ENCODE results near the gene ITIH2. TPM values are rescaled to one million over a fixed set of nuclear protein-coding genes. Genes with fewer than 3 reads are reported as not detected.
A peak's percentile ranks its signal among the peaks of the same experiment; 100 is the strongest.
"Not testable (repeated sequence)": the region's sequence is repeated elsewhere in the genome, so short reads cannot be mapped to it uniquely, and the experiment has no call there.

ITIH2 gene
- total RNA-seq, 2 experiments from 2014 or later: not detected

DNA sequence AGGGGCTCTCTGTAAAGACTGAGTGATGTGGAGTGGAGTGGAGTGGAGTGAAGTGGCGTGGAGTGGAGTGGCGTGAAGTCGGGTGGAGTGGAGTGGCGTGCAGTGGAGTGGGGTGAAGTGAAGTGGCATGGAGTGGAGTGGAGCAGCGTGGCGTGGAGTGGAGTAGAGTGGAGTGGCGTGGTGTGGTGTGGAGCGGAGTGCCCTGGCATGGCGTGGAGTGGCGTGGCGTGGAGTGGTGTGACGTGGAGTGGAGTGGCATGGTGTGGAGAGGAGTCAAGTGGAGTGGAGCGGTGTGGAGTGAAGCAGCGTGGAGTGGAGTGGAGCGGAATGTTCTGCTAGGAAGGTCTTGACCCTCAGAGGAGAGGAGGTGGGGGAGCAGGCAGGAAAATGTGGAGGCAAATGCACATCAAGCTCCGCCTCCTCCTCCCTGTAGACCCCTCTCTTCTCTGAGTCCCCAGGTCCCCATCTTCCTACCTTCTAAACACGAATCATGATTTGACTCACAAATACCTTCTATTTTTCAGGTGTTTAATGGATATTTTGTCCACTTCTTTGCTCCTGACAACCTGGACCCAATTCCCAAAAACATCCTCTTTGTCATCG is 19.9 kb downstream of the ITIH2 start:
- Mint-ChIP-seq H3K27me3 (peaks cover 7% of the 10 kb centered on the region), H3K36me3 (ENCODE audit: low read depth) (no peaks in the 10 kb centered on the region)
- CTCF ChIA-PET: interaction anchor here (1.5 kb wide), 1 partner anchor 9 kb away, joined by 3 read pairs; no protein-coding TSS in a partner anchor

DNA sequence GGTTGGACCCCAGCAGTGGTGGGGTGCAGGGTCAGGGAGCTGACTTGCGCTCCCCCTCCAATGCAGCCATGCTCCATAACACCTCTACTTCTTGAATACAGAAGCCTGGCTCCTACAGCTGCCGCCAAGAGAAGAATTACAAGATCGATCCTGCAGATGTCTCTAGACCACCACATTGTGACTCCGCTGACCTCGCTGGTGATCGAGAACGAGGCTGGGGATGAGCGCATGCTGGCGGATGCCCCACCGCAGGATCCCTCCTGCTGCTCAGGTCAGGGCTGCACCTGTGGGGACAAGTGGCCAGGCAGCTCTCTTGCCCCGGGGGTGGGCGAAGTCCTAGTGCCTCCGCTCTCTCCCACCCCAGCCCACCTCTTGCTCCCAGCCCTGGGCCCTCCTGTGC is 31.7 kb downstream of the ITIH2 start:
- Mint-ChIP-seq H3K4me1 (no peaks in the 10 kb centered on the region), H3K9me3 (no peaks in the 10 kb centered on the region), H3K36me3 (ENCODE audit: low read depth) (no peaks in the 10 kb centered on the region), H3K27me3 (no peaks in the 10 kb centered on the region), H3K4me3 (no peak overlapping the region), H3K27ac (no peak overlapping the region)
- ChIA-PET CTCF (no interaction called here), POLR2A (no interaction called here)
- no peak for DNase-seq

More for the DNA sequence above, 19.9 kb downstream of the ITIH2 start:
- no peaks in the 10 kb centered on the region for H3K9me3 Mint-ChIP-seq
- no peak overlapping the region for H3K27ac Mint-ChIP-seq
- POLR2A ChIA-PET: no interaction called here
- DNase-seq: no peak
- no peak overlapping the region for H3K4me3 Mint-ChIP-seq
- H3K4me1 Mint-ChIP-seq: peaks cover 4% of the 10 kb centered on the region

DNA sequence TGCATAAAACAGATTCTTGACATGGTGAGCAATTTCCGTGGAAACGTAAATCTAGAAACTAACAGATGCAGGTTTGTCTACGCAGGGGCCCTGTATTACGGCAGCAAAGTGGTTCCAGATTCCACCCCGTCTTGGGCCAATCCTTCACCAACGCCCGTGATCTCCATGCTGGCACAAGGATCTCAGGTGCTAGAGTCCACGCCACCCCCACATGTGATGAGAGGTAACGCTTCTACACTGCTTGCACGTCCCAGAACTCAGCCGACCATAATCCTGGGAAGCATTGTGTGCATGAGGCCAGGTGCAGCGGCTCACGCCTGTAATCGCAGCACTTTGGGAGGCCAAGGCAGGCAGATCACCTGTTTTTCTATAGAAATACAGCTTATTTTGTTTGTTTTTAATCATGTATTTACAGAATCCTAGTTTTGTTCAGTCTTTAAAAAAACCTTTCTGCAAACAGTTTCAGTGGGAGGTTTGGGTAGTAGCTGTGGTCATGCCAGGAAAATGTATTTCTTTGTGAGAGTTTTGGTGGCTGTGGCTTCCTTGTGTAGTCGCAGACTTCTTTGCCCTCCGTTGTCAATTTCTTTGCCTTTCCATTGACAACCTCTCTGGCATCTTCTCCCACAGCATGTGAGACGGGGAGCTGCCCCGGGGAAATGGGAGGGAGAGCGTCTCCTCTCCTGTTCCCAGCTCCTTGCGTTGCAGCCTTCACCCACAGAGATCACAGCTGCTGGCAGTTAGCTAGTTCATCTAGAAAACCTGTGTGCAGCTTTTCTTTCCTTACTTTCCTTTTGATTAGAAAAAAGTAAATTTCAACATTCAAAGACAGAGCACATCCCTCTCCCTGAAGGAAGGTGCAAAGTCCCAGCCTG is 35.7 kb downstream of the ITIH2 start:
- no peaks in the 10 kb centered on the region for H3K9me3 Mint-ChIP-seq
- no peaks in the 10 kb centered on the region for H3K27me3 Mint-ChIP-seq
- ChIA-PET CTCF (interaction anchor here (0.6 to 0.7 kb wide), 2 partner anchors 28 to 1327 kb away, joined by 3 read pairs; no protein-coding TSS in a partner anchor), POLR2A (no interaction called here)
- no peaks in the 10 kb centered on the region for H3K36me3 Mint-ChIP-seq (ENCODE audit: low read depth)
- H3K4me3 Mint-ChIP-seq: no peak overlapping the region
- H3K27ac Mint-ChIP-seq: no peak overlapping the region
- DNase-seq: no peak
- H3K4me1 Mint-ChIP-seq: no peaks in the 10 kb centered on the region

DNA sequence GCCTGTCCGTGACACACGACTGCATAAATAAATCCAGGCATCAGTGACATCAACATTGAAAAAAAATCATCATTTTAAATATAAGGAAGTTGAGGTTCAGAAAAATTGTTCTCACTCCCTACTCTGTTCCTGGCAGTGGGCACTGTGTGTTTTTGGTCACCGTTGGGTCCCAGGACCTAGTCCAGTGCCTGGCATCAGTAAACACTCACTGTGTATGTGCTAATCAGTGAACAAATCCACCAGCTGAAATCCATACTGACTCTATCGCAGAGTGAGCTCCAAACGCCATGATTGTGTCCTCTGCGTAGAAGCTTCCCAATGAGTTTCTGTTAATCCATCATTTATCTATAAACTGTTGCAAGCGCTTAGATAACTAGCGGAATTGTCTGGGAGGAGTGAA is 41.2 kb downstream of the ITIH2 start:
- Mint-ChIP-seq H3K4me1 (no peaks in the 10 kb centered on the region), H3K36me3 (ENCODE audit: low read depth) (no peaks in the 10 kb centered on the region), H3K27ac (no peak overlapping the region), H3K9me3 (no peaks in the 10 kb centered on the region), H3K4me3 (no peak overlapping the region), H3K27me3 (no peaks in the 10 kb centered on the region)
- ChIA-PET POLR2A (no interaction called here), CTCF (no interaction called here)
- DNase-seq: no peak

DNA sequence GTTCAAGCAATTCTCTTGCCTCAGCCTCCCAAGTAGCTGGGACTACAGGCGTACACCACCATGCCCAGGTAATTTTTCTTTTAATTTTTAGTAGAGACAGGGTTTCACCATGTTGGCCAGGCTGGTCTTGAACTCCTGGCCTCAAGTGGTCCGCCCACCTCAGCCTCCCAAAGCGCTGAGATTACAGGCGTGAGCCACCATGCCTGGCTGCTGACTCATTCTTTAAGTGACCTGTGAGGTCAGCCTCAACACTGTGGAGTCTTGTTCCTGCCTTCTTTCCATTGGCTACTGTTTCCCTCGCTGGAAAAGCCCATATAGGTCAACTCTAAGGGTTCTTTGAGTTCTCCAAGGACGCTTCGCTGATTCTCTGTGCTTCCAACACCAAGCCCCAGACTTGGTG is 45.5 kb downstream of the ITIH2 start:
- H3K4me3 Mint-ChIP-seq, DNase-seq, H3K27ac Mint-ChIP-seq, H3K27me3 Mint-ChIP-seq, POLR2A ChIA-PET, H3K9me3 Mint-ChIP-seq, H3K4me1 Mint-ChIP-seq: not testable (repeated sequence)
- H3K36me3 Mint-ChIP-seq (ENCODE audit: low read depth): peaks cover 17% of the 10 kb centered on the region
- CTCF ChIA-PET: interaction anchor here (0.7 kb wide), 1 partner anchor 27 kb away, joined by 3 read pairs; no protein-coding TSS in a partner anchor

DNA sequence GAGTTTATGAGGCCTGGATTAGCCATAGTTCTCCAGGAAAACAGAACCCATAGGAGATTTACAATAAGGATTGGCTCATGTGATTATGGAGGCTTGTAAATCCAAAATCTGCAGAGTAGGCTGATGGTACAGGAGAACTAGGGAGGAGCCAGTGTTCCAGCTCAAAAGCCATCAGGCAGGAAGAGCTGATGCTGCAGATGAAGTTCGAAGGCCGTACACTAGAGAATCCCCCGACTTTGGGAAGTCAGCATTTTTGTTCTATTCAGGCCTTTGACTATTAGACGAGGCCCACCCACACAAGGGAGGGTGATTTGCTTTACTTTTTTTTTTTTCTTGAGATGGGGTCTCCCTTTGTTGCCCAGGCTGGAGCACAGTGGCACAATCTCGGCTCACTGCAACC is 47.1 kb downstream of the ITIH2 start:
- Mint-ChIP-seq H3K27me3 (no peaks in the 10 kb centered on the region), H3K9me3 (no peaks in the 10 kb centered on the region), H3K27ac (no peak overlapping the region), H3K4me3 (no peak overlapping the region), H3K36me3 (ENCODE audit: low read depth) (peaks cover 20% of the 10 kb centered on the region), H3K4me1 (no peaks in the 10 kb centered on the region)
- DNase-seq: no peak
- ChIA-PET POLR2A (no interaction called here), CTCF (interaction anchor here (0.6 kb wide), 1 partner anchor 27 kb away, joined by 3 read pairs; no protein-coding TSS in a partner anchor)

DNA sequence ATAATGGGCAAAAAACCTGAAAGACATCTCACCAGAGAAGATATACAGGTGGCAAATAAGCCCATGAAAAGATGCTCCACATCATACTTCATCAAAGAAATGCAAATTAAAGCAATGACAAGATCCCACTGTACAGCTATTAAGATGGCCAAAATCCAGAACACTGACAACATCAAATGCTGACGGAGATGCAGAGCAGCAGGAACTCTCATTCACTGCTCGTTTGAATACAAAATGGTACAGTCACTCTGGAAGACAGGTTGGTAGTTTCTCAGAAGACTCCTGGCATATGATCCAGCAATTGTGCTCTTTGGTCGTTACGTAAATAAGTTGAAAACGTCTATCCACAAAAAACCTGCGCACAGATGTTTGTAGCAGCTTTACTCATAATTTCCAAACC is 49.1 kb downstream of the ITIH2 start:
- no peaks in the 10 kb centered on the region for H3K27me3 Mint-ChIP-seq
- H3K4me3 Mint-ChIP-seq: no peak overlapping the region
- no peak overlapping the region for H3K27ac Mint-ChIP-seq
- H3K4me1 Mint-ChIP-seq: no peaks in the 10 kb centered on the region
- ChIA-PET CTCF (interaction anchor here (0.9 kb wide), 1 partner anchor 562 kb away, joined by 3 read pairs; no protein-coding TSS in a partner anchor), POLR2A (interaction anchor here (0.6 kb wide), 1 partner anchor 999 kb away, joined by 3 read pairs; no protein-coding TSS in a partner anchor)
- peaks cover 22% of the 10 kb centered on the region for H3K36me3 Mint-ChIP-seq (ENCODE audit: low read depth)
- no peak for DNase-seq
- H3K9me3 Mint-ChIP-seq: no peaks in the 10 kb centered on the region

DNA sequence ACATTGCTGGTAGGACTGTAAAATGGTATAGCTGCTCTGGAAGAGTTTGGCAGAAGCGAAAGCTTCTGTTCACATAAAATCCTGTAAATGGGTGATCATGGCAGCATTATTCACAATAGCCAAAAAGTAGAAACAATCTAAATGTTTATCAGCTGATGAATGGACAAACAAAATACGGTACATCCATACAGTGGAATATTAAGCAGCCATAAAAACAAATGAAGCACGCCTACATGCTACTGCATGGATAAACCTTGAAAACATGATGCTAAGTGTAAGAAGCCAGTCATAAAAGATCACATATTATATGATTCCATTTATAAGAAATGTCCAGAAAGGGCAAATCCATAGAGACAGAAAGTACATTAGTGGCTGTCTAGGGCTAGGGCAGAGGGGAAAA is 52.0 kb downstream of the ITIH2 start:
- no peak for DNase-seq
- Mint-ChIP-seq H3K4me3 (no peak overlapping the region), H3K36me3 (ENCODE audit: low read depth) (peaks cover 35% of the 10 kb centered on the region), H3K4me1 (no peaks in the 10 kb centered on the region), H3K27ac (no peak overlapping the region), H3K27me3 (no peaks in the 10 kb centered on the region), H3K9me3 (no peaks in the 10 kb centered on the region)
- ChIA-PET CTCF (no interaction called here), POLR2A (no interaction called here)

DNA sequence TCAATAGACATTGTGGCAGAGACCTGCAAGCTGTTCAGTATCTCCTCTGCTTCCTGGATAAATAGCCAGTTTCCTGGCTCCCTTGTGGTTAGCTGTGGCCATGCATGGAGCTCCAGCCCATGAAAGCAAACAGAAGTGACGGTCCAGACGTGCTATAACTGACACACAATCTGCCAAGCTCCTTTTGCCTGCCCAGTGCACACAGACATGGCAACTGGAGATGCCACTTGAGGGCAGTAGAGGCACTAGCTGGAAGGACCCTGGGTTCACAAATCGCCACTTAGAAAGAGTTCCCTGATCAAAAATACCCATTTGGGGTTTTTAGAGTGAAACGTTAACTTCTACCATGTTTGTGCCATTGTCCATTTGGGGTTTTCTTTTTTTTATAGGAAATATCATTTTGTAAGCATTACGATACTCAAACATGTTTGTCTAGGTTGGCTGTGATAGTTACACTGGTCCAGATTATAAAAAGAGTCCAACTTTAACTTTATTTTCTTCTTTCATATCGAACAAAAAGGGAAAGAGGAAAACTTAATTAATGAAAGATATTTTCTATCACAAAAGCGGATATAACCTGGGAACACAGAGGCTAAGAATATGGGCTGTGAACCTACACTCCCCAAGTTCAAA is 53.4 kb downstream of the ITIH2 start:
- no peaks in the 10 kb centered on the region for H3K4me1 Mint-ChIP-seq
- POLR2A ChIA-PET: no interaction called here
- no peaks in the 10 kb centered on the region for H3K27me3 Mint-ChIP-seq
- CTCF ChIA-PET: interaction anchor here (0.7 to 1.2 kb wide), 3 partner anchors 10 to 233 kb away, joined by 3 to 5 read pairs (median 3); no protein-coding TSS in a partner anchor
- H3K4me3 Mint-ChIP-seq: no peak overlapping the region
- peaks cover 37% of the 10 kb centered on the region for H3K36me3 Mint-ChIP-seq (ENCODE audit: low read depth)
- DNase-seq: peak; percentile 30
- no peaks in the 10 kb centered on the region for H3K9me3 Mint-ChIP-seq
- no peak overlapping the region for H3K27ac Mint-ChIP-seq

DNA sequence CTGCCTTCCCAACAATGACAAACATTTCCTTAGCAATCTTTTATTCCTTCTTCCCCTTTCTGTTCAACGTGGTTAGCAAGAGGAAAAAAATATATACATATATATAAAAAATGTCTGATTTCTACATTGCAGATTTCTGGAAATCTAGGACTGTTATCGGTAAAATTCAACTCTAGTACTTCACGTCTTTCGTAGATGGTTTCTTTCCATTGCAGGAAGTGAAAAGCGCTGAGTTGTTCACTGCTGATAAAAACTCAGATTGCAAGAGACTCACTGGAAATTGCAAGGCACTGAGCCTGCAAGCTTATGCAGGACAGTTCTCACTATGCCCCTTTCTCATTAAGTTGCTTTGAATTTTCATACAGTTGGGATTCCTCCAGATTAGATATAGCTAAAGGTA is 60.8 kb downstream of the ITIH2 start:
- H3K27ac Mint-ChIP-seq: no peak overlapping the region
- H3K4me1 Mint-ChIP-seq: peaks cover 2% of the 10 kb centered on the region
- no peaks in the 10 kb centered on the region for H3K27me3 Mint-ChIP-seq
- ChIA-PET POLR2A (no interaction called here), CTCF (interaction anchor here (1.0 kb wide), 1 partner anchor 48 kb away, joined by 3 read pairs; no protein-coding TSS in a partner anchor)
- H3K36me3 Mint-ChIP-seq (ENCODE audit: low read depth): peaks cover 52% of the 10 kb centered on the region
- no peaks in the 10 kb centered on the region for H3K9me3 Mint-ChIP-seq
- H3K4me3 Mint-ChIP-seq: no peak overlapping the region
- no peak for DNase-seq

DNA sequence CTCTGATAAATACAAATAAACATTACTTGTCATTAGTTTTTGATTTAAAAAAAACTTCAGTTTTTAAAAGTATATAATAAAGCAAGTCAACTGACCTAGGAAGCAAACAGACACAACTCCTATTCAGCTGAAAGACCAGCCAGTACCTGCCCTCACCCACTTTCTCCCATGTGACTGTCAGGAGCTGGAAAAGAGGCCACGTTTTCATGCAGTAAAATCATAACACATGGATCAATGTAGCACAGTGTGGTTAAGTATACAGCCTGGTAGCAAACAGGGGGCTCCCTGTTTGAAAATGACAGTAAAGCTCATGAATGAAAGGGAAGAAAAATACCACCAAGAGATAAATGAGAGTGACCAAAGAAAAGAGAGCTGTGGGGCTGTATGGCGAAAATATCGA is 63.1 kb downstream of the ITIH2 start:
- Mint-ChIP-seq H3K4me1 (peaks cover 2% of the 10 kb centered on the region), H3K27me3 (no peaks in the 10 kb centered on the region), H3K9me3 (no peaks in the 10 kb centered on the region), H3K27ac (no peak overlapping the region), H3K36me3 (ENCODE audit: low read depth) (peaks cover 54% of the 10 kb centered on the region), H3K4me3 (no peak overlapping the region)
- no peak for DNase-seq
- ChIA-PET CTCF (interaction anchor here (0.6 kb wide), 1 partner anchor 27 kb away, joined by 3 read pairs; no protein-coding TSS in a partner anchor), POLR2A (no interaction called here)

DNA sequence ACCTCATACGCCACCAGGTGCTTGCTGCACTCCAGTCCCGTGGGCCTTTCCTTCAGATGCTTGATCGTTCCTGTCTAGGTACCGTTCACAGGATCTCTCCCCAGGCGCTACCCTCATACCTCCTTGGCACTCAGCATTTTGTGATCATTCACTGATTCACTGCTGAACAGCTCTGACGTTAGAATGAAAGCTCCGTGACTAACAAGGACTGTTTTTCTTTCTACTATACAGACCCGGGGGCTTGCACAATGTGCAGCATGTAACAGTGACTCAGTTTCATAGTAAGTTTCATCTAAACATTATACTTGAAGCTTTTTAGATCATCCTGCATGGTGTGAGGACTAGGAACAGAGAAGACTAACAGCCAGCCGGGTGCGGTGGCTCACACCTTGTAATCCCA is 64.1 kb downstream of the ITIH2 start:
- CTCF ChIA-PET: interaction anchor here (0.7 to 1.6 kb wide), 4 partner anchors 9 to 1686 kb away, joined by 3 to 4 read pairs (median 4); partner anchors contain the start of genes ATP5F1C and KIN
- H3K4me3 Mint-ChIP-seq: no peak overlapping the region

DNA sequence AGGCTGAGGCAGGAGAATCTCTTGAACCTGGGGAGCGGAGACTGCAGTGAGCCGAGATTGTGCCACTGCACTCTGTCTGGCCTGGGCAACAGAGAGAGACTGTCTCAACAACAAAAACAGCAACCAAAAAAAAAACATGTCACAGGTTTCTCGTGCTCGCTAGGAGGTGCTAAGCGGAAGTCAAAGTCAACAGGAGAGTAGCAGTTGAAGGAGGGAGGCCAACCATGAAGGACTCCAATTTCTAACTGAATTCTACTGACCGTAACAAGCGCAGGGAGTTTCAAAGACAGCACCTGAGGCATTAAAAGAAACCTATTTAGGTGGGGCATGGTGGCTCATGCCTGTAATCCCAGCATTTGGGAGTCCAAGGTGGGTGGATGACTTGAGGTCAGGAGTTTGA is 65.3 kb downstream of the ITIH2 start:
- Mint-ChIP-seq H3K4me3 (no peak overlapping the region), H3K27ac (no peak overlapping the region), H3K36me3 (ENCODE audit: low read depth) (peaks cover 46% of the 10 kb centered on the region), H3K9me3 (no peaks in the 10 kb centered on the region), H3K27me3 (no peaks in the 10 kb centered on the region), H3K4me1 (peaks cover 2% of the 10 kb centered on the region)
- CTCF ChIA-PET: interaction anchor here (1.6 kb wide), 1 partner anchor 10 kb away, joined by 4 read pairs; no protein-coding TSS in a partner anchor
- DNase-seq: no peak
- POLR2A ChIA-PET: no interaction called here

More for the DNA sequence above, 64.1 kb downstream of the ITIH2 start:
- no peaks in the 10 kb centered on the region for H3K27me3 Mint-ChIP-seq
- H3K4me1 Mint-ChIP-seq: peaks cover 2% of the 10 kb centered on the region
- POLR2A ChIA-PET: no interaction called here
- no peaks in the 10 kb centered on the region for H3K9me3 Mint-ChIP-seq
- H3K36me3 Mint-ChIP-seq (ENCODE audit: low read depth): peaks cover 52% of the 10 kb centered on the region
- H3K27ac Mint-ChIP-seq: no peak overlapping the region
- DNase-seq: no peak

Data from activated CD4-positive, alpha-beta T cell treated with anti-CD3 and anti-CD28 coated beads, Interleukin-2, amount 10 ng/mL, durations not matched to agents 7 days and 5 days (primary cell).